Endometrium (tissue), 2 donors: Measurements from ENCODE around the gene SASS6.

Source experiments
- FAIRE-seq: peaks from 2 replicates; lab custom pipeline; 2012; peaks lifted over from hg19 to GRCh38; lab: Jason Lieb, UNC
- donor health status: control.
- donor health status: control.

The SASS6 gene

GRCh38 chr1:100109554-100110066 lies 23.1 kb downstream of the SASS6 start:
- FAIRE-seq: no peak

GRCh38 chr1:100107696-100108095 lies 25.0 kb downstream of the SASS6 start:
- no peak for FAIRE-seq

DNA sequence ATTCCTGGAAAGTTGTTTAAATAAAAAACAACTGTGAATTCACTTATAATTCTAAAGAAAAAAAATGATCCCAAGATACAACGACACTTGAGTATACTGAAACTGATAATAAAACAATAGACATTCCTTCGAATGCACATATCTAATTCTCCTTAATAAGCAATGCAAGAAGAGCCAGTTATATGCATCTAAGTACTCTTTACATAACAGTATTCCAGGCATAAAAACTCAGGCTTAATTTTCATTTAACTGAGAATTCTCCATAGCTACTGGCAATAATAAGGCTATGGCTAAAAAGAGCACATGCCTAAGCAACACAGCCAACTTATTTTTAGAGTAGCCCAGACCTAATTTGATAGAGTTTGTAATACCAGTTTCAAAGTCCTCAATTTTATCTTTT lies 31.2 kb downstream of the SASS6 start:
- no peak for FAIRE-seq

DNA sequence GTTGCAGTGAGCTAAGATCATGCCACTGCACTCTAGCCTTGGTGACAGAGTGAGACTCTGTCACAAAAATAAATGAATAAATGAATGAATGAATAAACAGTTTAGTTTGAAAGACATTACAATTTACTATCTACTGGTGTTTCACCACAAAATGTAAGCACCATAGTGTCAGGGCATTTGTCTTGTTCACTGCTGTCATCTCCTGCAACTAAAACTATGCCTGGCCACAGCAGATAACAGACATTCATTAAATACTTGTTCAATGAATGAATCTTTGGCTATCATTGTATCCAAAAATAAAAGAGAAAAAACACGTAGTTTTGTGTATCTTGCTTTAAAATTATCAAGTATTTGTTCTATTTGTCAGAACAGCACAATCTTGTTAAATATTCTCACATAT lies 32.5 kb downstream of the SASS6 start:
- no peak for FAIRE-seq

DNA sequence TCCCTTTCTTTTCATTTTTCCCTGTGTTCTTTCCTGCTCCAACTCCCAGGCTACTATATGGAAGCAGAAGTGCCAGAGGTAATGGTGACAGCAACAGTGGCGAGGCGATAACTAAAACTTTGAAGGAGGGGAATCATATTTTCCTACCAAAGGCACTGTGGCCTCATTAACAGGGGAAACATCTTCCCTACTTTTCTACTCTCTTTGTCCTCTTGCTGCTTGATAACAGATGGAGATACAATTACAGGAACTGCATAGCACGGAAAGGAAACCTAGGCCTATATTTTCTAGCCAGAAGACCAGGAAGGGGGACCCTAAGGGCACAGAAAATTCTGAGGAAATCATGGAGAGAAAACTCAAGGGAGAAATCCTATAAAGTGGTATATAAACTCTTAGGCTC lies 42.3 kb downstream of the SASS6 start:
- no peak for FAIRE-seq

GRCh38 chr1:100089082-100089481 lies 43.6 kb downstream of the SASS6 start:
- peak; percentile 45 for FAIRE-seq

- no peak for FAIRE-seq
Measured at GRCh38 chr1:100087396-100087795, 45.3 kb downstream of the SASS6 start.

DNA sequence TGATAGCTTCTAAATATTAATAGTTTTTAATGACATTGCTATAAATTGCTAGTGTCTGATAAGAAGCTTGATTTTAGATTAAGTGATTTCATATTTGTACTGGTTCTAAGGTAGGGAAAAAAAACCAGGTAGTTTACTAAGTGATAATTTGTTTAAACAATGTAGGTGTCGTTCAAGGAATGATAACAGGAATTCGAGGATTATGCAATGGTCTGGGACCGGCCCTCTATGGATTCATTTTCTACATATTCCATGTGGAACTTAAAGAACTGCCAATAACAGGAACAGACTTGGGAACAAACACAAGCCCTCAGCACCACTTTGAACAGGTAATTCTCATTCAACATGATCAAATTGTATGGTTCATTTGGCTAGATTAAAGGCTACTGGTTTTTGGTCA lies 52.4 kb downstream of the SASS6 start:
- FAIRE-seq: no peak

DNA sequence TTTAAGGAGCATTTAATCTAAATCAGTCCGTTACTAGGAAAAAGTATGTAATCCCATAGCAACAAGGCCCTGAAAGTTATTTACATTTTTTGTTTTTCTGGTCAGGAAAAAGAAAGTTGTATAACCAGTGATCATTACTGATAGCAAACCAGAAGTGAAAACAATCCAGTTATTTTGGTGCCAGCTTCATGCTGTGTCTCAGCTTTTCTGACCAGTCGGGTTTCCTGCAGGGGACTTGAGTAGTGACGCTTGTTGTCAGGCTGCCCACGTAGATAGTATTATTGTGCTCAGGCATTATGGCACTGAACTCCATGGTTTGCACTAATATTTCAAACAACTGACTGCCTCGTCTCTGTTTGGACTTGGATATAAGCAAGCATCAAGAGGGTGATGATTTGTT lies 55.2 kb downstream of the SASS6 start:
- no peak for FAIRE-seq

DNA sequence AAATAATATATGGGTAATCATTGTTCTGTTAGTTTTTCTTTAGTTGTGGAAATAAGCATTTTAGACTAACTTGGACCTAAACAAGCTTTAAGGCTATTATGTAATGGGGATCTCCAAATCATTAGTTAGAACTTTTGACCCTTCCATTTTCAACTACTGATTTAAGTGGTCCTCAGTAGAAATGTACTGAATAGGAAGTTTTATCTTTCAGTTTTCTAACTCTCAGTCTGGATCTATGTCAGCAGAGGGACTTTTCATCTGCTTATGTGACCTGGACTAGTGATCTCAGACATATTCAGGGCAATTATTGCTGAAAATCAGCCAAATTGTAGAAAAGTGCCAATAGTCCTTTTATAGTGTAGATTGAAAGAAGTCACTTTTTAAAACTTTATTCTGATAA lies 56.0 kb downstream of the SASS6 start:
- no peak for FAIRE-seq

DNA sequence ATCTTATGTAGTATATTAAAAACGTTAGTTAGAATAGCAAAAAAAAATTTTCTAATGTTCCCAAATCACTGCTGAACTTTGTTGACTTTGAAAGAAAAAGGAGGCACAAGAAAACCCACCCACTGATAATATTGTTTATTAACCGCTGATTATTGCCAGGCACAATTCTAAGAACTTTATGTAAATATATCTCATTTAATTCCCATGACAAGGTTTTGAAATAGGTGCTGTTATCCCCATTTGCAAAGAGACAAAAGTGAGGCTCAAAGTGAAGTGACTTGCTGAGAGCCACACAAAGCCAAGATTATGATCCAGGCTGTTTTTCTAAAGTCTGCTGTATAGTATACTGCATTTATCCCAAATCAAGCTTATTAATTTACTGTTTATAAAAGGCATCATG lies 56.4 kb downstream of the SASS6 start:
- FAIRE-seq: no peak

DNA sequence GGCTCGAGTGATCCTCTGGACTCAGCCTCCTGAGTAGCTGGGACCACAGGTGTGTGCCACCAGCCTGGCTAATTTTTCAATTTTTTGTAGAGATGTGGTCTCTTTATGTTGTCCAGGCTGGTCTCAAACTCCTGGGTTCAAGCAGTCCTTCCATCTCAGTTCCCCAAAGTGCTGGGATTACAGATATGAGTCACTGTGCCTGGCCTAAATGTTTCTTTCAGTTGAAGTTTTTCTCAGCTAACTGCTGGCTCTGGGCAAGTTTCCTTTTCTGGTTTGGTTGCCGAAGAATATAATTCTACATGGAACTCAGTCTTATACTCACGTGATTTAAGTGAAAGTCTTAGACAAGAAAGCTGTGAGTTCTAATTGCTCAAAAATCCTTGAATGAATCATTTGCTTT lies 57.0 kb downstream of the SASS6 start:
- FAIRE-seq: no peak

DNA sequence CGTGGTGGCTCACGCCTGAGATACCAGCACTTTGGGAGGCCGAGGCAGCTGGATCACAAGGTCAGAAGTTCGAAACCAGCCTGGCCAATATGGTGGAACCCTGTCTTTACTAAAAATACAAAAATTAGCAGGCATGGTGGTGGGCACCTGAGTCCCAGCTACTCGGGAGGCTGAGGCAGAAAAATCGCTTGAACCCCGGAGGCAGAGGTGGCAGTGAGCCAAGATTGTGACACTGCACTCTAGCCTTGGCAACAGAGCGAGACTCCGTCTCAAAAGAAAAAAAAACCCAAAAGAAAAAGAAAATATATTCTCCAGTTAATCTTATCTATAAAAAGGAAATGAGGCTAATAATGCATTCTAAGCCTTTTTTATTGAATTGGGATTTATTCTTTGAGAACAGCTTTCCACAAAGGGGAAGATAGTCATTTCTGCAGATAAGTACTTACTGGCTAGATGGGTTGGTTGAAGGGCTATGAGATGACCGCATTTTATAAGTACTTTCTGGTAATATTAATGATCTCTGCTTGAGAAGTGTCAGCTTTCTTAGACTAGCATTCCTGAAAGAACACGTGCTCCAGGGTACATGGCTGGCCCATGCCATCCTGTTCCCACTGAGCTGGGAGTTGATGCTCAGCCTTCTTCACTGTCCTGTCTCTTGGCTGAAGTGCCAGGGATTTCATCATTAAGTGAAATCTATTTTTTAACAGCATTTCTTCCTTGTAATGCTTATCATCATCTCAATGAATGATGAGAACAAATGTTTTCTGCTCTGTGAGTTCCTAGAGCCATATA lies 57.9 kb downstream of the SASS6 start:
- no peak for FAIRE-seq

DNA sequence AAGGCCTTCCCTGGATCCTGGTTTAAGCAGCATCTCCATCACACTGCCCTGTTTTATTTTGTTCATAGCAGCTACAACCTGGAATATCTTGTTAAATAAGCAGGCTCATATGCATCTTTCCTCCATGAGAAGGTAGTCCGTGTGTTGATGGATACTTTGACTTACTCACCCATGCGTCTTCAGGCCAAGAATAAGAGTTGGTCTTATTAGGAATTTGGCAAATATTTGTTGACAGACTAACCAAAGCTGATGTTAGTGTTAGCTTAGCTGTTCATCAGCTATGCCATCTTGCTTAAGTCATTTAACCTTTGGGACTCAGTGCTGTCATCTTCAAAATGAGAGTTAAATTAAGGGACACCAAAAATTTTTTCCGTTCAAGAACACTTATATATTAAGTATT lies 59.2 kb downstream of the SASS6 start:
- FAIRE-seq: no peak

DNA sequence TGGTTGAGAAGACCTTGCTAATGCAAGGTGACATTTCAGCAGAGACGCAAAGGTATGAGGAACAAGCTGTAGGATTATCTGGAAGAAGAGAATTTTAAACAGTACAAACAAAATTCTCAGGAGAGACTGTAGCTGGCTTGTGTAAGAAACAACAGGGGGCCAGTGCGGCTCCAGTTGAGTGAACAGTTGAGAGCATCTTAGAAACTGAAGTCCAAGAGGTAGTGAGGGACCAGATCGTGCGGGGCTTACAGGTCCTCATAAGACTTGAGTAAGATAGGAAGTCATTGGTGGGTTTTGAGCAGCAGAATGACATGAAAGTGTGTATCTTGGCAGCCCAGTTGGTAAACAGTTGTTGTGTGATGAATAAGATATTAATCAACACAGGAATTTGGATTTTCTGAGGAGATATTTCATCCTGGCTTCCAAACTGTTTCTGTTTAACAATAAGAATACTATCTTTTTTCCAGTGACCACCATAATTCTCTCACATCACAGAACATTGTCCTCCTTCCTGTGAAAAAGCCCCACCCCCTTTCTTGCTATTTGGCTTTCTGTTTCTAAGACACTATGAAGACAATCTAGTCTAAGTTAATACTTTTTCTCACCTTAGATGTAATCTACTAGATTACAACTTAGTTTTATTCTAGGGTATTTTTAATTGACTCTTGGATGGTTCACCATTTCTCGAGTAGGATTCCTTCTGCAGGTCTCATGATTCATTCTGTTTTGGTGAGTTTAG lies 62.4 kb downstream of the SASS6 start:
- no peak for FAIRE-seq

GRCh38 chr1:100065969-100066227 lies 66.8 kb downstream of the SASS6 start:
- no peak for FAIRE-seq

DNA sequence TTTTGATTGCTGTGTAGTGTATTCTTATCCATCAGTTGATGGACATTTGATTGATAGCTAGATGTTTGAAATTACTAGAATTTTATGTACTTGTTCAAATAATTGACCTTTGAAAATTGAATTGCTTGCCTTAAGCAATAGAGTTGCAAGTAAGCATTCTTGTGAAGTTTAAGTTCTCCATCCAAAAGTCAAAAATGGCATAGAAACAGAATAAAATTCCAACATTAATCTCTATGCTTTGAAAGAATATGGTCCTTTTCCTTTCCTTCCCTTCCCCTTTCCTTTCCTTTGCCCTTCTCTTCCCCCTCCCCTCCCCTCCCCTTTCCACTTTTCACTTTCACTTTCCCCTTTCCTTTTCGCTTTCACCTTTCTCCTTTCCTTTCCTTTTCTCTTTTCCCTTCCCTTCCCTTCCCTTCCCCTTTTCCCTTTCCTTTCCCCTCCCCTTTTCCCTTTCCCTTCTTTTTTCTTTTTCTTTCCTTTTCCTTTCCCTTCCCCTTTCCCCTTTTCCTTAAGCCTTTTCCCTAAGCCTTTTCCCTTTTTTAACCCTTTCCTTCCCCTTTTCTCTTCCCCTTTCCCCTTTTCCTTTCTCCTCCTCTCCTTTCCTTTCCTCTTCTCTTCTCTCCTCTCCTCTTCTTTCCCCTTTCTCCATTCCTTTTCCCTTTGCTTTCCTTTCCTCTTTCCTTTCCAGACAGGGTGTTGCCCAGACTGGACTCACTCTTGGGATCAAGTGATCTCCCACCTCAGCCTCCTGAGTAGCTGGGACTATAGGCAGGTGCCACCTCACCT lies 67.4 kb downstream of the SASS6 start:
- no peak for FAIRE-seq

GRCh38 chr1:100061681-100062080 lies 71.0 kb downstream of the SASS6 start:
- no peak for FAIRE-seq

GRCh38 chr1:100053727-100054126 lies 79.0 kb downstream of the SASS6 start:
- FAIRE-seq: no peak

DNA sequence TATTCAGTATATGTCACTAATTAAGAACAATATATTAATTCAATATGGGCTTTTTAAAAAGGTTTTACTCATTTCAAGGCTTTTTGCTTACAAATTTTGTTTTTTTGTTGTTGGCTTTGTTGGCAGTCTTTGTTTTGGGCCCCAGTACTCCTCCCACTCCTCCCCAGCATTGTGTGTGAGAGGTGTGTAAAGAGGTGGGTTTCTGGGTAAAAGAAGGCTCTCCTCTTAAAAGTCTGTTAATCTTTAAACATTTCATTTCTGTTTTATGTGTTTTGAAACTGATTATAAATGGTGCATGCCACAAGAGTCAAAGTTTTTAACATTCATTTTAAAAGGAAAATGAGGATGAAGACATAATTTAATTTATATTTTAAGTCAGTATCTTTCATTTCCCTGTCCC lies 79.6 kb downstream of the SASS6 start:
- no peak for FAIRE-seq

DNA sequence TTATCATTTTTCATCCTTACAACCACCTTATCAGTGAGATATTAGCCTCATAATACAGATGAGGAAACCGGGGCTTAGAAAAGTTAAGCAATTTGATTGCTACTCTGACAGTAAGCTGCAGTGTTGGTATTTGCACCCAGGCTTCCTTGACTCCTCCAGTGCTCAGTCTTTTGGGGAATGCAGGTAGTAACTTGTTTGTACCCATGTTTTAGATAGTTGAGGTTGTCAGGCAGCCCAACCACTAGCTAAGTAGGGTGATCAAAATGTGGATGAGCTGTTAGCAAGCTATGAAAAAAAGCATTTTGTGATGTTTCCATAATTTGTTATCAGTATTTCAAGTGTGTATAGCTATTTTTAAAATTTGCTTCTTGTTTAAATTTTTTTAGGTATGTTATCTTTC lies 80.8 kb downstream of the SASS6 start:
- FAIRE-seq: no peak

DNA sequence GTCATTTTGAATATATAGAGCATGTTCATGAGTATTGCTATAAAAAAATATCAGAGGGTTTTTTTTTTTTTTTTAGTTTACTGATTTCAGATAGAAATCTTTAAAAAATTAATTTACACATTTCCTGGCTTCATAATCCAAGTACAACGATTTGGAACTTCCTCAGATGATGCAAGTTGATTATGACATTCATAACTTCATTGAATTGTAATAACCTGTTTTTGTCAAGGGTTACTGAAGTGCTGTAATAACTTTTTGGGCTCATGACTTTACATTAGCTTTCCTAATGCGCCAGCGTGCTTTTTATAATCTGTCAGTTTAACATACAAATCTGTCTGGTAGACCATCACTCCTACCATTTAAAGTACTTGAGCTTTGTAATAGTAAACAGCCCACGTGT lies 81.3 kb downstream of the SASS6 start:
- no peak for FAIRE-seq

DNA sequence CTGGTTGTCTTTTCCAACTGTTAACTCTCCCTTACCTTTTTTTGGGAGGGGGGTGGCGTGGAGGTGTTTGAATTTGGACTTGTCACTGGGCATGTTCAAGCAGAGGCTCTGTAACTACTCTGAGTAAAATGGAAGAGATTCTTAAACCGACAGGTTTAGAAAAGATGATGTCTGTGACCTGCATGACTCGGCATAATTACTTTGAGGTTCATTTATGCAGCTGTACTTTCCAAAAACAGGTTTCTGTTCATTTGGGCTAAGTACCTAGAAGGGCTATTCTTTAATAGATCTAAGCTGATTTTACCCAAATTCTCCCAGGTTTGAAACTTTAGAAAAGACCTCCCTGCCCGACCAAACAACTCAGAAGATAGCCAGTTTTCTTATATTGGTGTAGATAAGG lies 82.6 kb downstream of the SASS6 start:
- FAIRE-seq: no peak
